A673 (cell line): ENCODE results near the gene RHOD. TPM values are rescaled to one million over a fixed set of nuclear protein-coding genes. Genes with fewer than 3 reads are reported as not detected.
A peak's percentile ranks its signal among the peaks of the same experiment; 100 is the strongest.

Experiments used
- BruUV-seq: library from RNA; stranded (reverse); fragments of 400-500 nt; replicated peaks from 2 replicates; lab custom pipeline; 2021; lab: Mats Ljungman, UMichigan
- CTCF ChIA-PET: fragments of 300-600 bp; sonication (Branson Sonifier 250); formaldehyde crosslinking; loops from one replicate; lab custom pipeline; 2022; ENCODE audit warnings: antibody characterized with exemption; lab: Charles Lee
- POLR2A ChIA-PET: fragments of 300-600 bp; sonication (Branson Sonifier 250); formaldehyde crosslinking; loops from one replicate; lab custom pipeline; 2022; ENCODE audit warnings: antibody characterized with exemption; ENCODE audit not compliant: low non-redundant PET; lab: Charles Lee
- DNase-seq: peaks from one replicate; pipeline ENCODE4 v3.0.0-alpha.2; 2015; ENCODE audit warnings: low spot score
- H3K27ac ChIP-seq: fragments of 200-600 bp; sonication (generic); 2 replicates; pipeline ENCODE4 v1.5.1; 2016; ENCODE audit warnings: mixed run types, low read depth, mild to moderate bottlenecking, mixed read lengths, antibody characterized with exemption, low read length; ENCODE audit not compliant: poor library complexity, severe bottlenecking
- H3K27me3 ChIP-seq: fragments of 200-600 bp; sonication (generic); replicated peaks from 2 replicates; pipeline ENCODE4 v1.6.1; 2017; ENCODE audit warnings: mixed run types, low read depth, mild to moderate bottlenecking, mixed read lengths, antibody characterized with exemption, low read length; ENCODE audit not compliant: insufficient read depth, poor library complexity
- H3K36me3 ChIP-seq: fragments of 200-600 bp; sonication (generic); 2 replicates; pipeline ENCODE4 v1.6.1; 2016; ENCODE audit warnings: mixed run types, mild to moderate bottlenecking, mixed read lengths, antibody characterized with exemption, low read length; ENCODE audit not compliant: insufficient read depth, poor library complexity, severe bottlenecking
- H3K4me1 ChIP-seq: fragments of 200-600 bp; sonication (generic); 2 replicates; pipeline ENCODE4 v1.6.1; 2017; ENCODE audit warnings: mixed run types, mild to moderate bottlenecking, mixed read lengths, antibody characterized with exemption, low read length; ENCODE audit not compliant: insufficient read depth, poor library complexity, severe bottlenecking
- H3K4me3 ChIP-seq: fragments of 200-600 bp; sonication (generic); 2 replicates; pipeline ENCODE4 v1.5.1; 2016; ENCODE audit warnings: low read depth, mixed run types, mild to moderate bottlenecking, mixed read lengths, low read length; ENCODE audit not compliant: poor library complexity, severe bottlenecking
- H3K9me3 ChIP-seq: fragments of 200-600 bp; sonication (generic); 2 replicates; pipeline ENCODE4 v1.6.1; 2016; ENCODE audit warnings: mixed run types, low read depth, mild to moderate bottlenecking, mixed read lengths, antibody characterized with exemption, low read length; ENCODE audit not compliant: poor library complexity, severe bottlenecking
- CTCF ChIP-seq: fragments of 300-800, 200-600 bp; sonication (generic); conservative IDR thresholded peaks from 2 replicates; pipeline ENCODE4 v1.5.1; 2017; ENCODE audit warnings: low read depth, mild to moderate bottlenecking, antibody characterized with exemption, low read length, moderate library complexity, mixed read lengths
- EZH2 ChIP-seq: fragments of 200-600 bp; sonication (generic); IDR thresholded peaks from 2 replicates; pipeline ENCODE4 v1.6.1; 2017; ENCODE audit warnings: borderline replicate concordance, low read depth, mild to moderate bottlenecking, mixed read lengths, antibody characterized with exemption, low read length; ENCODE audit not compliant: poor library complexity, severe bottlenecking
- intact Hi-C: fragments of 100-400 bp; cut with micrococcal nuclease; formaldehyde crosslinking; loops from one replicate; pipeline ENCODE4 v1.10.0; 2022; ENCODE audit not compliant: unreplicated experiment
- total RNA-seq: library from RNA; stranded (reverse); gene quantifications from 2 replicates; pipeline ENCODE4 v1.2.3, GENCODE V29; 2021

RHOD gene
- total RNA-seq, 1 experiment from 2014 or later, result 0.88 TPM

- peak; percentile 80 for DNase-seq
- no peaks in the 10 kb centered on the region for H3K9me3 ChIP-seq
- peaks cover 20% of the 10 kb centered on the region for H3K4me1 ChIP-seq
- no peaks in the 10 kb centered on the region for H3K27me3 ChIP-seq
- no peak overlapping the region for H3K4me3 ChIP-seq
- peak overlapping the region; percentile 41 for H3K27ac ChIP-seq
- POLR2A ChIA-PET, result no interaction called here
- intact Hi-C loops, result no loop called here
- BruUV-seq, result no TSS peak
- CTCF ChIA-PET, result no interaction called here
- TF ChIP-seq EZH2, result no peak
- TF ChIP-seq CTCF, result no peak
- no peaks in the 10 kb centered on the region for H3K36me3 ChIP-seq
Measured at GRCh38 chr11:67033661-67034166, 22.9 kb upstream of the RHOD start.

- Histone ChIP-seq H3K27ac (peak overlapping the region; percentile 41), H3K27me3 (no peaks in the 10 kb centered on the region), H3K4me3 (no peak overlapping the region), H3K9me3 (no peaks in the 10 kb centered on the region), H3K36me3 (no peaks in the 10 kb centered on the region), H3K4me1 (peaks cover 20% of the 10 kb centered on the region)
- no peak for TF ChIP-seq EZH2
- no TSS peak for BruUV-seq
- CTCF ChIA-PET, result no interaction called here
- intact Hi-C loops, result no loop called here
- DNase-seq, result no peak
- POLR2A ChIA-PET, result no interaction called here
Measured at GRCh38 chr11:67034350-67034749, 22.3 kb upstream of the RHOD start.

- DNase-seq, result no peak
- no peaks in the 10 kb centered on the region for H3K36me3 ChIP-seq
- H3K9me3 ChIP-seq, result no peaks in the 10 kb centered on the region
- no peak overlapping the region for H3K4me3 ChIP-seq
- ChIA-PET POLR2A (no interaction called here), CTCF (no interaction called here)
- no peaks in the 10 kb centered on the region for H3K27me3 ChIP-seq
- H3K27ac ChIP-seq, result no peak overlapping the region
- no TSS peak for BruUV-seq
- TF ChIP-seq EZH2 (no peak), CTCF (no peak)
- no peaks in the 10 kb centered on the region for H3K4me1 ChIP-seq
- intact Hi-C loops, result no loop called here
Measured at GRCh38 chr11:67040147-67040546, 16.5 kb upstream of the RHOD start.

- intact Hi-C loops, result no loop called here
- DNase-seq, result no peak
- H3K27ac ChIP-seq, result no peak overlapping the region
- no peaks in the 10 kb centered on the region for H3K27me3 ChIP-seq
- ChIA-PET POLR2A (no interaction called here), CTCF (no interaction called here)
- no peaks in the 10 kb centered on the region for H3K36me3 ChIP-seq
- H3K9me3 ChIP-seq, result no peaks in the 10 kb centered on the region
- H3K4me1 ChIP-seq, result no peaks in the 10 kb centered on the region
- no peak for TF ChIP-seq EZH2
- no peak for TF ChIP-seq CTCF
- no TSS peak for BruUV-seq
- no peak overlapping the region for H3K4me3 ChIP-seq
Measured at GRCh38 chr11:67041602-67042001, 15.0 kb upstream of the RHOD start.
